IPS-18a (cell line): ENCODE measurements around the gene TAS1R3.

ENCODE experiments used
- H3K27ac ChIP-seq: one replicate; pipeline ENCODE4 v1.5.1; 2013; ENCODE audit warnings: low read length
- H3K27me3 ChIP-seq: one replicate; pipeline ENCODE4 v1.6.1; 2013; ENCODE audit warnings: mild to moderate bottlenecking, low read length; ENCODE audit not compliant: control insufficient read depth, insufficient read depth
- H3K36me3 ChIP-seq: one replicate; pipeline ENCODE4 v1.6.1; 2013; ENCODE audit warnings: low read depth, low read length; ENCODE audit not compliant: control insufficient read depth
- H3K4me1 ChIP-seq: one replicate; pipeline ENCODE4 v1.6.1; 2013; ENCODE audit warnings: low read depth, low read length; ENCODE audit not compliant: control insufficient read depth
- H3K4me3 ChIP-seq: one replicate; pipeline ENCODE4 v1.5.1; 2013; ENCODE audit warnings: low read length
- H3K9ac ChIP-seq: one replicate; pipeline ENCODE4 v1.6.1; 2013; ENCODE audit warnings: mild to moderate bottlenecking, low read length, moderate library complexity
- H3K9me3 ChIP-seq: one replicate; pipeline ENCODE4 v1.6.1; 2013; ENCODE audit warnings: low read depth, low read length; ENCODE audit not compliant: control insufficient read depth

TAS1R3 gene

GRCh38 chr1:1290238-1290731 is 40.8 kb upstream of the TAS1R3 start:
- Histone ChIP-seq H3K9ac (no peak overlapping the region), H3K36me3 (no peaks in the 10 kb centered on the region), H3K27me3 (no peaks in the 10 kb centered on the region), H3K27ac (no peak overlapping the region), H3K4me3 (no peak overlapping the region), H3K9me3 (no peaks in the 10 kb centered on the region), H3K4me1 (no peaks in the 10 kb centered on the region)

- no peaks in the 10 kb centered on the region for H3K27me3 ChIP-seq
- H3K9me3 ChIP-seq: no peaks in the 10 kb centered on the region
- H3K4me3 ChIP-seq: no peak overlapping the region
- no peaks in the 10 kb centered on the region for H3K4me1 ChIP-seq
- no peak overlapping the region for H3K27ac ChIP-seq
- H3K9ac ChIP-seq: no peak overlapping the region
- no peaks in the 10 kb centered on the region for H3K36me3 ChIP-seq
These were observed 40.0 kb upstream of the TAS1R3 start for GRCh38 chr1:1291023-1291528.

GRCh38 chr1:1291548-1292441 is 39.3 kb upstream of the TAS1R3 start:
- no peak overlapping the region for H3K9ac ChIP-seq
- H3K27me3 ChIP-seq: no peaks in the 10 kb centered on the region
- H3K4me1 ChIP-seq: no peaks in the 10 kb centered on the region
- no peaks in the 10 kb centered on the region for H3K9me3 ChIP-seq
- no peak overlapping the region for H3K4me3 ChIP-seq
- H3K27ac ChIP-seq: no peak overlapping the region
- H3K36me3 ChIP-seq: no peaks in the 10 kb centered on the region

GRCh38 chr1:1292442-1292779 is 38.7 kb upstream of the TAS1R3 start:
- no peaks in the 10 kb centered on the region for H3K36me3 ChIP-seq
- H3K4me3 ChIP-seq: no peak overlapping the region
- H3K27ac ChIP-seq: no peak overlapping the region
- H3K9me3 ChIP-seq: no peaks in the 10 kb centered on the region
- no peaks in the 10 kb centered on the region for H3K27me3 ChIP-seq
- no peaks in the 10 kb centered on the region for H3K4me1 ChIP-seq
- H3K9ac ChIP-seq: no peak overlapping the region

- H3K9me3 ChIP-seq: no peaks in the 10 kb centered on the region
These were observed 38.2 kb upstream of the TAS1R3 start for GRCh38 chr1:1292851-1293250.

GRCh38 chr1:1293263-1294249 is 37.5 kb upstream of the TAS1R3 start:
- no peaks in the 10 kb centered on the region for H3K27me3 ChIP-seq
- no peak overlapping the region for H3K9ac ChIP-seq
- H3K4me3 ChIP-seq: no peak overlapping the region
- H3K4me1 ChIP-seq: no peaks in the 10 kb centered on the region
- no peaks in the 10 kb centered on the region for H3K36me3 ChIP-seq
- H3K9me3 ChIP-seq: no peaks in the 10 kb centered on the region
- H3K27ac ChIP-seq: no peak overlapping the region

More at GRCh38 chr1:1292851-1293250, 38.2 kb upstream of the TAS1R3 start:
- H3K4me3 ChIP-seq: no peak overlapping the region
- H3K4me1 ChIP-seq: no peaks in the 10 kb centered on the region
- H3K27ac ChIP-seq: no peak overlapping the region
- H3K27me3 ChIP-seq: no peaks in the 10 kb centered on the region
- no peak overlapping the region for H3K9ac ChIP-seq
- no peaks in the 10 kb centered on the region for H3K36me3 ChIP-seq

- Histone ChIP-seq H3K9ac (no peak overlapping the region), H3K36me3 (no peaks in the 10 kb centered on the region), H3K4me1 (no peaks in the 10 kb centered on the region), H3K9me3 (no peaks in the 10 kb centered on the region), H3K27me3 (no peaks in the 10 kb centered on the region), H3K27ac (no peak overlapping the region), H3K4me3 (no peak overlapping the region)
These were observed 36.7 kb upstream of the TAS1R3 start for GRCh38 chr1:1294250-1294890.

GRCh38 chr1:1295154-1295923 is 35.7 kb upstream of the TAS1R3 start:
- Histone ChIP-seq H3K4me1 (no peaks in the 10 kb centered on the region), H3K9me3 (no peaks in the 10 kb centered on the region), H3K27me3 (no peaks in the 10 kb centered on the region), H3K36me3 (no peaks in the 10 kb centered on the region), H3K9ac (no peak overlapping the region), H3K4me3 (no peak overlapping the region), H3K27ac (no peak overlapping the region)

- Histone ChIP-seq H3K9me3 (no peaks in the 10 kb centered on the region), H3K36me3 (no peaks in the 10 kb centered on the region), H3K9ac (no peak overlapping the region), H3K27ac (no peak overlapping the region), H3K4me3 (no peak overlapping the region), H3K4me1 (no peaks in the 10 kb centered on the region), H3K27me3 (no peaks in the 10 kb centered on the region)
These were observed 34.7 kb upstream of the TAS1R3 start for GRCh38 chr1:1296070-1297061.
